Skin of body (tissue), 3 donors: Measurements from ENCODE around the gene CFAP77. TPM values are rescaled to one million over a fixed set of nuclear protein-coding genes. Genes with fewer than 3 reads are reported as not detected.
A peak's percentile ranks its signal among the peaks of the same experiment; 100 is the strongest.

Source experiments
- DNase-seq: peaks from one replicate; lab custom pipeline; 2025; lab: John Stamatoyannopoulos, UW
- small RNA-seq: library from RNA; depleted of rRNA; stranded (forward); fragments of <200 nt; gene quantifications from one replicate; pipeline ENCODE3, GENCODE V24; 2014; ENCODE audit warnings: low replicate concordance
- total RNA-seq: library from RNA; depleted of rRNA; stranded (reverse); fragments of >200 nt; gene quantifications from one replicate; pipeline ENCODE4 v1.2.3, GENCODE V29; 2014

The CFAP77 gene
- total RNA-seq, 1 donor from 2014 or later = not detected

- no peak for DNase-seq
Observed at GRCh38 chr9:132594412-132594811, 184.4 kb downstream of the CFAP77 start.

- no peak for DNase-seq
Observed at GRCh38 chr9:132595319-132595718, 185.3 kb downstream of the CFAP77 start.

- DNase-seq = no peak
Observed at GRCh38 chr9:132596200-132596599, 186.2 kb downstream of the CFAP77 start.

GRCh38 chr9:132597073-132597775 is 187.2 kb downstream of the CFAP77 start:
- DNase-seq = no peak

- no peak for DNase-seq
Observed at GRCh38 chr9:132600326-132600984, 190.4 kb downstream of the CFAP77 start.

- no peak for DNase-seq
Observed at GRCh38 chr9:132602207-132602606, 192.2 kb downstream of the CFAP77 start.

- DNase-seq = no peak
Observed at GRCh38 chr9:132605387-132605786, 195.4 kb downstream of the CFAP77 start.

GRCh38 chr9:132606066-132606465 is 196.1 kb downstream of the CFAP77 start:
- no peak for DNase-seq

- DNase-seq = no peak
Observed at GRCh38 chr9:132609184-132609583, 199.2 kb downstream of the CFAP77 start.

GRCh38 chr9:132609829-132610228 is 199.8 kb downstream of the CFAP77 start:
- no peak for DNase-seq

- no peak for DNase-seq
Observed at GRCh38 chr9:132610661-132611060, 200.7 kb downstream of the CFAP77 start.

- DNase-seq = no peak
Observed at GRCh38 chr9:132614324-132614723, 204.3 kb downstream of the CFAP77 start.

GRCh38 chr9:132615774-132616173 is 205.8 kb downstream of the CFAP77 start:
- DNase-seq = no peak

GRCh38 chr9:132616725-132617124 is 206.7 kb downstream of the CFAP77 start:
- DNase-seq = no peak

- DNase-seq = no peak
Observed at GRCh38 chr9:132622159-132622558, 212.1 kb downstream of the CFAP77 start.

Small RNAs within 50 kb of the gene (small RNA-seq; reads per million reads assigned to genes)
- gene RNU5D-2P = 1.6 reads per million, percentile 84 among the genes with 10 or more reads in this experiment

Other genes with a start within 250 kb of the CFAP77 start
- gene NTNG2, start 248.2 kb upstream of the CFAP77 start, total RNA-seq = 1.6 TPM
- 71.9 TPM for gene SETX, start 55.2 kb upstream of the CFAP77 start, total RNA-seq
- gene TTF1, start 3.4 kb upstream of the CFAP77 start, total RNA-seq = 8.9 TPM
- gene BARHL1, start 172.4 kb downstream of the CFAP77 start, total RNA-seq = not detected